GM12865 (cell line): Measurements from ENCODE around the gene C4orf50.
A peak's percentile ranks its signal among the peaks of the same experiment; 100 is the strongest.

Experiments
- DNase-seq: peaks from one replicate; pipeline ENCODE4 v3.0.0; 2010; ENCODE audit warnings: low read depth
- H3K4me3 ChIP-seq: 2 replicates; pipeline ENCODE4 v1.5.1; 2011; ENCODE audit warnings: mild to moderate bottlenecking, low read depth, low read length, control low read depth
- CTCF ChIP-seq: IDR thresholded peaks from 2 replicates; pipeline ENCODE4 v1.5.1; 2011; ENCODE audit warnings: low read length, control low read depth, low read depth, inconsistent platforms; ENCODE audit not compliant: insufficient read depth; ENCODE audit errors: missing control alignments

C4orf50 gene

GRCh38 chr4:5990446-5991160, 27.6 kb downstream of the C4orf50 start:
- no peak for TF ChIP-seq CTCF
- DNase-seq, result no peak
- H3K4me3 ChIP-seq, result no peak overlapping the region

GRCh38 chr4:5989236-5990225, 28.7 kb downstream of the C4orf50 start:
- DNase-seq, result no peak
- no peak for TF ChIP-seq CTCF
- H3K4me3 ChIP-seq, result no peak overlapping the region

GRCh38 chr4:5988086-5988845, 30.0 kb downstream of the C4orf50 start:
- no peak for DNase-seq
- no peak overlapping the region for H3K4me3 ChIP-seq
- no peak for TF ChIP-seq CTCF

- no peak for DNase-seq
- no peak overlapping the region for H3K4me3 ChIP-seq
- TF ChIP-seq CTCF, result no peak
Measured at GRCh38 chr4:5984843-5985242, 33.4 kb downstream of the C4orf50 start.

GRCh38 chr4:5982156-5982973, 35.9 kb downstream of the C4orf50 start:
- no peak overlapping the region for H3K4me3 ChIP-seq
- DNase-seq, result peak; percentile 34
- TF ChIP-seq CTCF, result no peak
